GM06990 (cell line): ENCODE results near the gene ZP1.

Experiments used
- DNase-seq: peaks from one replicate; pipeline ENCODE4 v3.0.0-alpha.2; 2011; ENCODE audit not compliant: insufficient read length; ENCODE audit errors: extremely low read depth
- H3K27me3 ChIP-seq: replicated peaks from 2 replicates; pipeline ENCODE4 v1.6.0; 2011; ENCODE audit warnings: low read length; ENCODE audit not compliant: control insufficient read depth, insufficient read depth
- H3K36me3 ChIP-seq: 2 replicates; pipeline ENCODE4 v1.5.1; 2011; ENCODE audit warnings: low read length; ENCODE audit not compliant: control insufficient read depth, insufficient read depth
- H3K4me3 ChIP-seq: replicated peaks from 2 replicates; pipeline ENCODE4 v1.5.1; 2011; ENCODE audit warnings: low read depth, mild to moderate bottlenecking, control low read depth, low read length
- TF ChIP-seq, protein P1 (sequence below): IDR thresholded peaks from 2 replicates; pipeline ENCODE4 v1.5.1; 2011; ENCODE audit warnings: low read length, control low read depth, mild to moderate bottlenecking, inconsistent platforms; ENCODE audit not compliant: insufficient read depth, poor library complexity, severe bottlenecking

Gene ZP1

DNA sequence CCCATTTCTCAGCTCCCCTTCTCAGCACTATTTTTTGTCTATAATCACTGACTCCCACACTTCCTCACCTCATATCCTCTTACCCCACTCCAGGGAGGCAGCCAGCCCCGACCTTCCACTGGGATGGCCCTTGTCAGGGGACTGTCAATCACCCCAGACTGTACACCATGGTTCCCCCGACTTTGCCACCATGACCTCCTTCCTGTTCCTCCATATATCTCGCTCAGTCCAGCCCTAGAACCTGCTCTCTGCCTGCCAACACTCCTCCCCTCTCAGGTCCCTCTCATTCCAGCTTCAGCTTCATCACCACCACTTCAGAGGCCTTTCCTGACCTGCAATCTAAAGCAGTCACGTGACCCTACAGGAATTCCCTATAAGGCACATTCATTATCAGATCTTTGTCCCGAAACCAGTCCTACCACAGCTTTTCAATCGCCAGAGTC lies 22.5 kb downstream of the ZP1 start:
- Histone ChIP-seq H3K36me3 (peaks cover 14% of the 10 kb centered on the region), H3K4me3 (no peak overlapping the region), H3K27me3 (no peaks in the 10 kb centered on the region)
- no peak for DNase-seq
- TF ChIP-seq, protein P1, sequence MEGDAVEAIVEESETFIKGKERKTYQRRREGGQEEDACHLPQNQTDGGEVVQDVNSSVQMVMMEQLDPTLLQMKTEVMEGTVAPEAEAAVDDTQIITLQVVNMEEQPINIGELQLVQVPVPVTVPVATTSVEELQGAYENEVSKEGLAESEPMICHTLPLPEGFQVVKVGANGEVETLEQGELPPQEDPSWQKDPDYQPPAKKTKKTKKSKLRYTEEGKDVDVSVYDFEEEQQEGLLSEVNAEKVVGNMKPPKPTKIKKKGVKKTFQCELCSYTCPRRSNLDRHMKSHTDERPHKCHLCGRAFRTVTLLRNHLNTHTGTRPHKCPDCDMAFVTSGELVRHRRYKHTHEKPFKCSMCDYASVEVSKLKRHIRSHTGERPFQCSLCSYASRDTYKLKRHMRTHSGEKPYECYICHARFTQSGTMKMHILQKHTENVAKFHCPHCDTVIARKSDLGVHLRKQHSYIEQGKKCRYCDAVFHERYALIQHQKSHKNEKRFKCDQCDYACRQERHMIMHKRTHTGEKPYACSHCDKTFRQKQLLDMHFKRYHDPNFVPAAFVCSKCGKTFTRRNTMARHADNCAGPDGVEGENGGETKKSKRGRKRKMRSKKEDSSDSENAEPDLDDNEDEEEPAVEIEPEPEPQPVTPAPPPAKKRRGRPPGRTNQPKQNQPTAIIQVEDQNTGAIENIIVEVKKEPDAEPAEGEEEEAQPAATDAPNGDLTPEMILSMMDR = no peak

GRCh38 chr11:60890696-60891095 lies 23.4 kb downstream of the ZP1 start:
- Histone ChIP-seq H3K4me3 (no peak overlapping the region), H3K36me3 (peaks cover 14% of the 10 kb centered on the region), H3K27me3 (no peaks in the 10 kb centered on the region)
- TF ChIP-seq, protein P1 = no peak
- DNase-seq = no peak

- TF ChIP-seq, protein P1 = no peak
- H3K27me3 ChIP-seq = no peaks in the 10 kb centered on the region
- no peak overlapping the region for H3K4me3 ChIP-seq
- no peak for DNase-seq
- H3K36me3 ChIP-seq = peaks cover 17% of the 10 kb centered on the region
These were observed 23.9 kb downstream of the ZP1 start for GRCh38 chr11:60891103-60891741.

GRCh38 chr11:60895687-60896086 lies 28.3 kb downstream of the ZP1 start:
- no peak for DNase-seq
- TF ChIP-seq, protein P1 = no peak
- peaks cover 30% of the 10 kb centered on the region for H3K36me3 ChIP-seq
- no peaks in the 10 kb centered on the region for H3K27me3 ChIP-seq
- no peak overlapping the region for H3K4me3 ChIP-seq

GRCh38 chr11:60897496-60897895 lies 30.2 kb downstream of the ZP1 start:
- Histone ChIP-seq H3K27me3 (no peaks in the 10 kb centered on the region), H3K36me3 (peaks cover 38% of the 10 kb centered on the region), H3K4me3 (no peak overlapping the region)
- DNase-seq = no peak
- TF ChIP-seq, protein P1 = no peak
